Activated CD4-positive, alpha-beta T cell treated with anti-CD3 and anti-CD28 coated beads for 4 hours (primary cell): Measurements from ENCODE around the gene ATP6V1F.

Experiments
- DNase-seq, 2 donors: peaks; one replicate each; pipeline ENCODE4 v3.0.0-alpha.2; 2020

ATP6V1F gene

DNA sequence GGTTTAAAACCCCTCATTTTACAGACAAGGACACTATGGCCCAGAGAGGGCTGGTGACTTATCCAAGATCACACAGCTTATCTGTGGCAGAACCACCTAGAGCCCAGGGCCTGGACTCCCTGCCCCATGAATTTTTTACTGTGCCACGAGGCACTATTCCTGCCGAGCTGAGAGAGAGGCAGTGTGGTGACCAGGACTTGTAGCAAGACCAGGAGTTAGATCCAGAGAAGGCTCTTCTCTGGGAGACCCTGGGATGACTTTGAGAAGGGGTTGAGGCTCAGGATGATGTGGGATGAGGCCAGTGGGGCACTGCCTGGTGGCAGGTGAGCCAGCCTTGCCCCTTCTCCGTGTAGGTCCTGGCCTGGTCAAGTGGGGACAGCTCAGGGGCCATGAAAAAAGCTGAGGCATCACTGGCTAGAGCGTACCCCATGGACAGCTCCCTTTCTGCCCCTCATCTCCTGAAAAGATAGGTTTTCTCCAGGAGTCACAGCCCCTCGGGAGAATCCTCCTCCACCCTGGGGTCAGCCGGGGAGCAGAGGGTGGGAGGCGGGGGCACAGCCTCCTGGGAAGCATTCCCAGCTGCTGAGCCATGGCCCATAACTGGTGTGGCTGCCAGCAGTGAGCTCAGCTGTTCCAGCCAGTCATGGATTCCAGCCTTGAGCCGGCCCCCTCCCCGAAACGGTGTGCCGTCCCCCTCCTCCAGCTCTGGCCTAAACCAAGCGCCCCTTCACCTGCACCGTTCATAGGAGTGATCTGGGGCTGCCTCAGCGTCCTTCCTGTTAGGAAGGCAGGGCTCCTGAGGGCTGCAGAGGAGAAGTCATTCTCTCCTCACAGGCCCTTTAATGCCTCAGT lies 26.6 kb upstream of the ATP6V1F start:
- no peak for DNase-seq

GRCh38 chr7:128836729-128837348 lies 25.8 kb upstream of the ATP6V1F start:
- no peak for DNase-seq

DNA sequence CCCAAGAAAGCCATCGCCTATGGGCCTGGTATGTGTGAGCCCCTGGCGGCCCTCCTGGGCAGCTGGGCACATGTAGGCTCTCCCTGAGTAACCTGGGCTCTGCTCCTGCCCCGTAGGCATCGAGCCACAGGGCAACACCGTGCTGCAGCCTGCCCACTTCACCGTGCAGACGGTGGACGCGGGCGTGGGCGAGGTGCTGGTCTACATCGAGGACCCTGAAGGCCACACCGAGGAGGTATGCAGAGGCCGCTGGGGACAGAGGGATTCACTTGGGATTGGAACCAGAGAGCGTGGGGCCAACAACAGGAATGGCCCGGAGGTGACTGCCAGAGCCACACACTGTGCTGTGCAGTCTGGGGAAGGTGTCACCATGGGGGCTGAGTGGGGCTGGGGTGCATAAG lies 25.1 kb upstream of the ATP6V1F start:
- no peak for DNase-seq

GRCh38 chr7:128838109-128838779 lies 24.4 kb upstream of the ATP6V1F start:
- no peak for DNase-seq

DNA sequence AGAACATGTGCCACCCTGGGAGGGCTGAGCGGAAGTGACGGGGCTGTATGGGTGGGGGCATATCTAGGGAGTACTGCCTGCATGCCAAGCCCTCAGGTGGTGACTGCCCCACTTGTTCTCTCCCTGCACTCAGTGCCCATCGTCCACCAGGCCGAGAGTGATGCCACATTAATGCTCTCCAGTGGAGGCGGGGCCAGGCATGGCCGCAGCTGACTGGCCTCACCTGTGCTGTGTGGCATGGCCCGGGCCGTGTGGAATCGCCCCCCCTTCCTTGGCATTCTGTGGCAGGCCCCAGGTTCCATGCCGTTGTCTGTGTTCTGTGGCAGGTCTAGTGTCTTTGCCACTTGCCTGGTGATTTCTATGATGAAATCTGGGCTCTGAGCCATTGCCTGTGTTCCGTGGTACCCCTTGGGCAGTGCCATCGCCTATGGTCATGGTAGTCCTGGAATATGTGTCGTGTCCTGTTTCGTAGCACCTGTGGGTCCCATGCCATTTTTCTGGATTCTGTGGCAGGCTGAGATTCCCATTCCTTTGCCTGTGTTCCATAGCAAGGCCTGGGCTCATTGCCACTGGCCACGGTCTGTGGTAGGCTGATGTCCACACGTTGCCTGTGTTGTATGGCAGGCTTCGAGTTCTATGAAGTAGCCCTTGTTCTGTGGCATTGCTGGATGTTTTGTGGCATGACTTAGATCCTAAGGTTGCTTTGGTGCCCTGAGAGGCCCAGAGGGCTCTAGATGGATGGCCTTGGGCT lies 23.5 kb upstream of the ATP6V1F start:
- DNase-seq = no peak

DNA sequence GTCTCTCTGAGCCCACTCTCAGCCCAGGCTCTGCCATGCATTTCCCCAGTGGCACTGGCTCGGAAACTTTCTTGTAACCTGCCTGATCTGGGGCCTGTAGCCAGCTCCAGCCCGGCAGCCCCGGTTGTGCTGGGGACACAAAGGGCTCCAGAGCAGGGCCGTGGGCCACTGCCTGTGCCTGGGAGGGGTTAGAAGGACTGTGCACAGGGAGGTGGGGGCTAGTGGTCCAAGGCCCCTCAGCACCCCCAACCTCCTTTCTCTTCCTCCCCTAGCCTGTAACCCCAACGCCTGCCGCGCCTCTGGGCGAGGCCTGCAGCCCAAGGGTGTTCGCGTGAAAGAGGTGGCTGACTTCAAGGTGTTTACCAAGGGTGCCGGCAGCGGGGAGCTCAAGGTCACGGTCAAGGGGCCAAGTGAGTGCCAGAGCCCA lies 22.9 kb upstream of the ATP6V1F start:
- no peak for DNase-seq

DNA sequence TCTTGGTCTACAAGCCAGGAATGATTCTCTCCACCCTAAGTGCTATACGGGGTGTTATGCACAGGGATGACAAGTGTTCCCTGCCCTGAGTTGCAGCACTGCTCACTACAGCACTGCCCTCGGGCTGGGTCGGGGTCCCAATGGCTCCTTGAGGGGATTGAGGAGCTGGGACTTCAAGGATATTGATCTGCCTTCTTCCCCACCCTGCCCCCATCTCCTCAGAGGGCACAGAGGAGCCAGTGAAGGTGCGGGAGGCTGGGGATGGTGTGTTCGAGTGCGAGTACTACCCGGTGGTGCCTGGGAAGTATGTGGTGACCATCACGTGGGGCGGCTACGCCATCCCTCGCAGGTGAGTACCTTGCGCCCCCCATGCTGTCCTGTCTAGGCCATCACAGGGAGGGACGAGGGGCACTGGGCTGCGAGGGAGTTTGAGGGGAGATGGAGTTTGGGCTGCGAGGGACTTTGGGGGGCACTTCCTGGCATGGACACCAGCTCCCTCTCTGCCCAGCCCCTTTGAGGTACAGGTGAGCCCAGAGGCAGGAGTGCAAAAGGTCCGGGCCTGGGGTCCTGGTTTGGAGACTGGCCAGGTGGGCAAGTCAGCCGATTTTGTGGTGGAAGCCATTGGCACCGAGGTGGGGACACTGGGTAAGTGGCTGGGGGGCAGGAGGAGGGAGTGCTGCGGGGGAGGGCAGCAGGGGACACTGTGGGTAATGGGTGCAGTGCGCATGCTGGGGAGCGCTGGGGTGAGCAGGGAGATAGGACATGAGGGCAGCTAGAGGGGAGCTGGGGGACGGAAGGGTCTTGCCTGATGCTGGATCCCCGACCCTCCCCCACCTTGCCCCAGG lies 22.1 kb upstream of the ATP6V1F start:
- DNase-seq = no peak

DNA sequence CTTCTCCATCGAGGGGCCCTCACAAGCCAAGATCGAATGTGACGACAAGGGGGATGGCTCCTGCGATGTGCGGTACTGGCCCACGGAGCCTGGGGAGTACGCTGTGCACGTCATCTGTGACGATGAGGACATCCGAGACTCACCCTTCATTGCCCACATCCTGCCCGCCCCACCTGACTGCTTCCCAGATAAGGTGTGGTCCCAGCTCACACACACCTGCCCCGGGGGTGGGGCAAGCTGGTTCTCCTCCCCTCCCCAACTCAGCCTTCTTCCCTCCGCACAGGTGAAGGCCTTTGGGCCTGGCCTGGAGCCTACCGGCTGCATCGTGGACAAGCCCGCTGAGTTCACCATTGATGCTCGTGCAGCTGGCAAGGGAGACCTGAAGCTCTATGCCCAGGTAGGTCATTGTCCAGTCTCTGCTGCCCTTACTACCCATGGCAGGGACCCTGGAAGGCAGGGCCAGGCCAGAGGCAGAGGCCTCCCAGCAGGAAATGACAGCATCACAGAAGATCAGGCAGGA lies 21.4 kb upstream of the ATP6V1F start:
- no peak for DNase-seq

- peak; percentile 49 to 57 for DNase-seq
These were observed 20.6 kb upstream of the ATP6V1F start for GRCh38 chr7:128841921-128842673.

DNA sequence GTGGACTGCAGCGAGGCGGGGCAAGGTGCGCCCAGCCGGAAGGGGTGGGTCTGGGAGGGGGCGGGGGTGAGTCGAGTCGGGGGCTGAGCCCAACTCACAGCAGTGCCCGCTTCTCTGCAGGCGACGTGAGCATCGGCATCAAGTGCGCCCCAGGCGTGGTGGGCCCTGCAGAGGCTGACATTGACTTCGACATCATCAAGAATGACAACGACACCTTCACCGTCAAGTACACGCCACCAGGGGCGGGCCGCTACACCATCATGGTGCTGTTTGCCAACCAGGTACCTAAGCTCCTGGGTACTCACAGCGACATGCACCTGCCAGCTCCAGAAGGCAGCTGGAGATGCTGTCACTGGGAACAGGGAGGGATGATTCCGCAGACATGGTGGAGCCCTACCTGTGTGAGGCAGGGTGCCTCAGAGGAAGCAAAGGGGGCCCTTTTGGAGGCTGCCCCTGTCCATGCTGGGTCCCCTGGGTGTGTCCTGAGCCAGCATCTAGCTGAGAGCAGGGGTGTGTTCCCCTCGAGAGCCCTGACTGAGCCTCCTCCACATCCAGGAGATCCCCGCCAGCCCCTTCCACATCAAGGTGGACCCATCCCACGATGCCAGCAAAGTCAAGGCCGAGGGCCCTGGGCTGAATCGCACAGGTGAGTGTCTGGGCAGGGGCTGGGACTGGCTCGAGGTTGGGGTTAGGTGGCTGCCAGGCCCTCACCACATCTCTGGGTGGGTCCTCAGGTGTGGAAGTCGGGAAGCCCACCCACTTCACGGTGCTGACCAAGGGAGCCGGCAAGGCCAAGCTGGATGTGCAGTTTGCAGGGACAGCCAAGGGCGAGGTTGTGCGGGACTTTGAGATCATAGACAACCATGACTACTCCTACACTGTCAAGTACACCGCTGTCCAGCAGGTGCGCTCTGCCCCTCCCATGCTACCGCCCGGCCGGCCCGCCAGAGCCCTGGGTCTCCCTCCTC lies 19.7 kb upstream of the ATP6V1F start:
- DNase-seq = no peak

DNA sequence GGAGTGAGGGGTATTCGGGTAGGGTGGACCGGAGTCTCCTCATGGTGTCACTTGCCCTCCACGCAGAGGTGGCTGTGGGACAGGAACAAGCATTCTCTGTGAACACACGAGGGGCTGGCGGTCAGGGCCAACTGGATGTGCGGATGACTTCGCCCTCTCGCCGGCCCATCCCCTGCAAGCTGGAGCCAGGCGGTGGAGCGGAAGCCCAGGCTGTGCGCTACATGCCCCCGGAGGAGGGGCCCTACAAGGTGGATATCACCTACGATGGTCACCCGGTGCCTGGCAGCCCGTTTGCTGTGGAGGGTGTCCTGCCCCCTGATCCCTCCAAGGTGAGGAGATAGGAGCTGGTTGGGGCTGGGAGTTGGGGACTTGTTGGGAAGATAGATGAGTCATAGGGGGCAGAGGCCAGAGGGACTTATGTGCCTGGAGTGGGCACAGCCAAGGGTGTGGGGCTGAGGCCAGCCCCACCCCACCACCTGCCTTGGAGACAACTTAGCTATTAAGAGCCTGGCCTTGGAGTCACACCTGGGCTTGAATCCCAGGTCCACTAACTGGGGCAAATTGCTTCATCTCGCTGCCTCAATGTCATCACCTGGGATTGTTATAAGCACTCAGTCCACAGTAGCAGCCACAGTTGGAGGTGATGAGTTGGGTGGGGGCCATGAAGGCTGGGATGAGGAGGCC lies 18.6 kb upstream of the ATP6V1F start:
- DNase-seq = no peak

DNA sequence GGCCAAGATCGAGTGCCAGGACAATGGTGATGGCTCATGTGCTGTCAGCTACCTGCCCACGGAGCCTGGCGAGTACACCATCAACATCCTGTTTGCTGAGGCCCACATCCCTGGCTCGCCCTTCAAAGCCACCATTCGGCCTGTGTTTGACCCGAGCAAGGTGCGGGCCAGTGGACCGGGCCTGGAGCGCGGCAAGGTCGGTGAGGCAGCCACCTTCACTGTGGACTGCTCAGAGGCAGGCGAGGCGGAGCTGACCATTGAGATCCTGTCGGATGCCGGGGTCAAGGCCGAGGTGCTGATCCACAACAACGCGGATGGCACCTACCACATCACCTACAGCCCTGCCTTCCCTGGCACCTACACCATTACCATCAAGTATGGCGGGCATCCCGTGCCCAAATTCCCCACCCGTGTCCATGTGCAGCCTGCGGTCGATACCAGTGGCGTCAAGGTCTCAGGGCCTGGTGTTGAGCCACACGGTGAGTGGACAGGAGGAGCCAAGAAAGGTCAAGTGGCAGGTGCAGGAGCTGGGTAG lies 17.8 kb upstream of the ATP6V1F start:
- DNase-seq = no peak

DNA sequence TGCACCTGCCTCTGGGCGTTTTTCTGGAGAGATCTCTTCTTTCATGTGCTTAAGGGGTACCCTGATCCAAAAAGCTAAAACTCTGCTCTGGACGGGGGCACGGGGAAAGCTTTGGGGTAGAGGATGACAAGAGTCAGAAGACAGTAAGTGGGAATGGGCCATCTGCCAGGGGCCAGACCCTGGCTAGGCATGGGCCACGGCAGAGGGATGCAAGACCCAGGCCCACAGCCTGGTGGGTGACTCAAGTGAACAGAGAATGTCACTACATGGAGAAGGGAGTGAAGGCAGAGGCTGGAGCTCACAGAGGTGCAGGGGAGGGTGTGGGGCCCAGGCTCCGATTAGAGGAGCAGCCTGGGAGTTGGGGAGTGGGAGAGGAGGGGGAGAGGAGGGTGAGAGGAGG lies 17.2 kb upstream of the ATP6V1F start:
- no peak for DNase-seq

DNA sequence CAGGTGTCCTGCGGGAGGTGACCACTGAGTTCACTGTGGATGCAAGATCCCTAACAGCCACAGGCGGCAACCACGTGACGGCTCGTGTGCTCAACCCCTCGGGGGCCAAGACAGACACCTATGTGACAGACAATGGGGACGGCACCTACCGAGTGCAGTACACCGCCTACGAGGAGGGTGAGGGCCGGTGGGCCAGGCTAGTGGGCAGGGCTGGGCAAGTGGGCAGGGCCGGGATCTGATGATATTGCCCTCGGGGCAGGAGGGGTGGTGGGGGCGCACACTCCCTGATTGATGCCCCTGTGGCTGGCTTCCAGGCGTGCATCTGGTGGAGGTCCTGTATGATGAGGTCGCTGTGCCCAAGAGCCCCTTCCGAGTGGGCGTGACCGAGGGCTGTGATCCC lies 16.7 kb upstream of the ATP6V1F start:
- DNase-seq = no peak

GRCh38 chr7:128846781-128847444 lies 15.7 kb upstream of the ATP6V1F start:
- DNase-seq = no peak

- DNase-seq = no peak
These were observed 14.9 kb upstream of the ATP6V1F start for GRCh38 chr7:128847721-128848211.

GRCh38 chr7:128848289-128849155 lies 14.1 kb upstream of the ATP6V1F start:
- no peak for DNase-seq
